NB4 (cell line): ENCODE measurements around the gene SPTY2D1.

Experiments
- DNase-seq: peaks from one replicate; pipeline ENCODE4 v3.0.0; 2010; ENCODE audit warnings: low read depth
- H3K4me3 ChIP-seq: one replicate; pipeline ENCODE4 v1.5.1; 2011; ENCODE audit warnings: mild to moderate bottlenecking, low read depth, low read length, moderate library complexity
- MYC ChIP-seq: IDR thresholded peaks from 2 replicates; pipeline ENCODE4 v1.6.1; 2011; ENCODE audit warnings: low read depth, low read length
- POLR2A ChIP-seq: IDR thresholded peaks from 2 replicates; pipeline ENCODE4 v1.6.1; 2011; ENCODE audit warnings: mild to moderate bottlenecking; ENCODE audit not compliant: insufficient read length; ENCODE audit errors: extremely low read depth
- TF ChIP-seq, protein P1 (sequence below): IDR thresholded peaks from one replicate; pipeline ENCODE4 v1.5.1; 2012; ENCODE audit warnings: low read depth, low read length
- TF ChIP-seq, protein P2 (sequence below): IDR thresholded peaks from 2 replicates; pipeline ENCODE4 v1.6.1; 2011; ENCODE audit warnings: low read depth, low read length

The SPTY2D1 gene

DNA sequence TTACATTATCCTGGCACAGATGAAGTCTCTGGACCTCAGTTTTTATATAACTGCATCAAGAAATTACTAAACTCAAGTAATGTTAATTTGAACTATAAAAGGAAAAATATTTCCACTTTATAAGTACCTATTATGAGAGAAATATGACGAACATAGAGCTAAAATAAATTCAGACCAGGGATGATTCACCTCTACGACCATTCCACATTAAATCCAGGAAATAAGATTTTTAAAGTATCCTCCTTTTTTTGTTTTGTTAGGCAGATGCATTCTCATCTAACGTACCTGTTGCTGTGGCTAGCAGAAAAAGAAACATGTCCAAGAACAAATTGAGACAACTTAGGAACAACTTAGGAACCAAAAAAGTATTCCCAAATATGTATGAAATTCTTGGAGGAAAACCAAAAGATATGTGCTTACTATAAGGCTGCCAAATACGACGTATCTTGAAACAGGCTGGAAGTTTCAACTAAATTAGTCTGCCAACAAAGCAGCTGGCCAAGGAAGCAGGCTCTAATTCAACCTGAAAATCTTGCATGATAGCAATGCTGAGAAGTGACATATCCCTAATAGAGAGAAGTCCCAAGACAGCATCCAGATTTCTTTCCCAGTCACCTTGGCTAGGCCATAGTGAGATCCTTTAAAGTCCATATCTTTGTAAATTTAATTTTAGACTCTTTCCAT is 15.7 kb downstream of the SPTY2D1 start:
- TF ChIP-seq, protein P1, sequence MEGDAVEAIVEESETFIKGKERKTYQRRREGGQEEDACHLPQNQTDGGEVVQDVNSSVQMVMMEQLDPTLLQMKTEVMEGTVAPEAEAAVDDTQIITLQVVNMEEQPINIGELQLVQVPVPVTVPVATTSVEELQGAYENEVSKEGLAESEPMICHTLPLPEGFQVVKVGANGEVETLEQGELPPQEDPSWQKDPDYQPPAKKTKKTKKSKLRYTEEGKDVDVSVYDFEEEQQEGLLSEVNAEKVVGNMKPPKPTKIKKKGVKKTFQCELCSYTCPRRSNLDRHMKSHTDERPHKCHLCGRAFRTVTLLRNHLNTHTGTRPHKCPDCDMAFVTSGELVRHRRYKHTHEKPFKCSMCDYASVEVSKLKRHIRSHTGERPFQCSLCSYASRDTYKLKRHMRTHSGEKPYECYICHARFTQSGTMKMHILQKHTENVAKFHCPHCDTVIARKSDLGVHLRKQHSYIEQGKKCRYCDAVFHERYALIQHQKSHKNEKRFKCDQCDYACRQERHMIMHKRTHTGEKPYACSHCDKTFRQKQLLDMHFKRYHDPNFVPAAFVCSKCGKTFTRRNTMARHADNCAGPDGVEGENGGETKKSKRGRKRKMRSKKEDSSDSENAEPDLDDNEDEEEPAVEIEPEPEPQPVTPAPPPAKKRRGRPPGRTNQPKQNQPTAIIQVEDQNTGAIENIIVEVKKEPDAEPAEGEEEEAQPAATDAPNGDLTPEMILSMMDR = no peak
- no peak for TF ChIP-seq MYC
- H3K4me3 ChIP-seq = no peak overlapping the region
- no peak for DNase-seq

DNA sequence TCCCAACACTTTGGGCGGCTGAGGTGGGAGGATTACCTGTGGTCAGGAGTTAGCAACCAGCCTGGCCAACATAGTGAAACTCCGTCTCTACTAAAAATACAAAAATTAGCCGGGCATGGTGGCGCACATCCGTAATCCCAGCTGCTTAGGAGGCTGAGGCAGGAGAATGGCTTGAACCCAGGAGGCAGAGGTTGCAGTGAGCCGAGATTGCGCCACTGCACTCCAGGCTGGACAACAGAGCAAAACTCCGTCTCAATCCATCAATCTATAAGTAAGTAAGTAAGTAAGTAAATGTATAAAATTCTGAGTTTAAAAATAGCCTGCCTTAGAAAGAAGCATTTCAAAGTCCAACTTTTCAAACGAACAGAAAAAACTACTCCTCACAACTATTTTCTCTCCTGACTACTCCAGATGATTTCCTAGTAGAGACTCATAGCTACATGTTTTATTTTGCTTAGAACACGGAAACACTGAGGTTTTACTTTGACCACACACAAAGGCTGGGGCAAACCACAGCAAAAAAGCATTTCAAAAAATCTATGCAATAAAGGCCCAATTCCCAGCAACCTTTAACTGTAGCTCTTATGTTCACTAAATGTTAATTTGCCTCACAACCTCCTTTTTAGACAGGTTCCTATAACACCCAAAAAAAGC is 16.3 kb downstream of the SPTY2D1 start:
- no peak overlapping the region for H3K4me3 ChIP-seq
- TF ChIP-seq MYC = 0 out of 2 replicates have a peak, but pooled peaks have one; percentile 19
- TF ChIP-seq, protein P1 = no peak
- peak; percentile 77 for DNase-seq

DNA sequence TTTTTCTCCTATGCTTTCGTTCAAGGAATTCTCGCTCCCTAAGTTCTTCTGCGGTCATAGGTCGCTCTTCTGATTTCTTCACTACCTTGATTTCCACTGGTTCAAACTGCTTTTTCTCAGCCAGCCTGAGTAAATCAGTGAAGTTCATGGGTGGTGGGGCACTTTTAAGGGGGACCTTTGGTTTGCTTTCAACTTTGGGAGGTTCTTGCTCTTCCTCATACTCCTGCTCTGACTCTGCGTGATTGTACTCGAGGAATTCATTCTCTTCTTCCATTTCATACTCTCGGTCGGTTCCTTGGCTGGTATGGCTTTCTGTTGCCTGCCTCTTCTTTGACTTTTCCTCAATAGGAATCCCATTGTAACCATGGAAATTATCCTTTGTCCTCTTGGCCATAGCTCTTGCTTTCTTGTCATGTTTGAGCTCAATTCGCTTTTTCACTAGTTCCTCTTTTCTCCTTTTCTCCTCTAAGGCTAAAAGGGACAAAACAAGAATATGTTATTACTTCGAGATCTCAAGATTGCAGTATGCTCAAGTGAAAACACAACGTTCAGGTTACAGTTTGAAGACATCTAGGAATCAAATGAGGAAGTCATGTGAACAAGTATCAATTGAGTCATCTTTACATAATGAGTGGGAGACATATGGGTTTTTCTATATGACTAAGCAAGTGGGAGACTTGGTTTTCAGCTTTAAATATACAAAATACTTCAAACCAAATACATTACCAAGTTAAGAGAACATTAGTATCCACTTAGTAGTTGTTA is 18.3 kb downstream of the SPTY2D1 start:
- no peak overlapping the region for H3K4me3 ChIP-seq
- TF ChIP-seq, protein P1 = no peak
- TF ChIP-seq, protein P2, sequence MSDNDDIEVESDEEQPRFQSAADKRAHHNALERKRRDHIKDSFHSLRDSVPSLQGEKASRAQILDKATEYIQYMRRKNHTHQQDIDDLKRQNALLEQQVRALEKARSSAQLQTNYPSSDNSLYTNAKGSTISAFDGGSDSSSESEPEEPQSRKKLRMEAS = 0 out of 2 replicates have a peak, but pooled peaks have one; percentile 17
- no peak for TF ChIP-seq POLR2A
- no peak for TF ChIP-seq MYC
- peak; percentile 87 for DNase-seq

DNA sequence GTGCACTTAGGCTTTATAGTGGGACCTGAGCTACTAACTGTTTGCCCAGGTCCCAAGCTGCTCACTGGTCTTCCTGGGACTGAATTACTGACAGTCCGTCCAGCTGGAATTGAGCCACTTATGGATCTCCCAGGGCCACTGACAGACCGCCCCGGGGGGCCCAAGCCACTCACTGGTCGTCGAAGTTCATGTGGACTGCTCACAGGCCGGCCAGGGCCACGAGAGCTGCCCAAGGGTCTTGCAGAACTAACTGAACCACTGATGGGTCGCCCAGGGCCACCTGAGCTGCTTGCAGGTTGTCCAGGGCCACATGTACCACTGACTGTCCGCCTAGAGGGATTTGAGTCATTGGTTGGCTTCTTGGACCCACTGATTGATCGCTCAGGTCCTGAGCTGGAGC is 19.5 kb downstream of the SPTY2D1 start:
- H3K4me3 ChIP-seq = no peak overlapping the region
- no peak for TF ChIP-seq POLR2A
- TF ChIP-seq MYC = no peak
- TF ChIP-seq, protein P1 = no peak
- TF ChIP-seq, protein P2 = no peak
- DNase-seq = no peak

DNA sequence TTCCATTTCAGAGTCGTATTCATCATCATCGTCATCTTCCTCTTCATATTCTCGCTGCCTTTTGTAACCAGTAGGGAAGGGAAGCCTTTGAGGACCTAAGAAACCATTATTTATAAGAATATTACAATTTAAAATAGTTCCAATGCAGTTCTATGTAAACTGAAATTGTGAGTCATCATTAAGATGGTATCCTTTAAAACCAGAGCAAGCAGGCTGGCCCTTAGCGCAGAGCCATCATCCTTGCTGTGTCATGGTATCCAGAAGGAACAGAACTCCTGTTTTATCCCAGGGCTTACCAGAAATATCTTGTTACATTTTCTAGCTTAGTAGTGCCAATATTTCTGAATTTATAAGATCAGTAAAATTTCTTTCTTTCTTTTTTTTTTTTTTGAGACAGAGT is 21.7 kb downstream of the SPTY2D1 start:
- TF ChIP-seq MYC (no peak), POLR2A (no peak)
- TF ChIP-seq, protein P1 = no peak
- TF ChIP-seq, protein P2 = no peak
- no peak overlapping the region for H3K4me3 ChIP-seq
- DNase-seq = no peak
